Mucosa of descending colon (tissue), 3 donors: ENCODE results near the gene CHN1. TPM values are rescaled to one million over a fixed set of nuclear protein-coding genes. Genes with fewer than 3 reads are reported as not detected.

ENCODE experiments used
- ATAC-seq: fragments of 200-7000 bp; cut with Tn5 transposase; one replicate; pipeline ENCODE4 v1.9.1; 2020; ENCODE audit warnings: mild to moderate bottlenecking, moderate library complexity
- DNase-seq, 3 donors: peaks; one replicate each; pipeline ENCODE4 v3.0.0-alpha.2; 2020
- H3K36me3 ChIP-seq: fragments of 200-600 bp; one replicate; pipeline ENCODE4 v1.8.0; 2021; ENCODE audit warnings: low read depth, mild to moderate bottlenecking
- H3K4me1 ChIP-seq: fragments of 200-600 bp; one replicate; pipeline ENCODE4 v1.8.0; 2021; ENCODE audit warnings: low read depth, mild to moderate bottlenecking
- H3K4me3 ChIP-seq: fragments of 200-600 bp; one replicate; pipeline ENCODE4 v1.8.0; 2021; ENCODE audit warnings: mild to moderate bottlenecking
- H3K9me3 ChIP-seq: fragments of 200-600 bp; one replicate; pipeline ENCODE4 v1.8.0; 2021; ENCODE audit warnings: mild to moderate bottlenecking
- CTCF ChIP-seq: fragments of 200-600 bp; IDR thresholded peaks from one replicate; pipeline ENCODE4 v1.8.0; 2022; ENCODE audit warnings: antibody characterized with exemption, mild to moderate bottlenecking
- intact Hi-C, 2 donors: fragments of 100-400 bp; cut with DNase I in 1 of 2; cut with micrococcal nuclease in 1 of 2; formaldehyde crosslinking; loops; one replicate each; pipeline versions ENCODE4 v1.11.0 to v1.11.1; 2022; cut with DNase I, micrococcal nuclease
- total RNA-seq, 3 donors: library from RNA; stranded (reverse); fragmentation: NEBNext Ultra II Directional in 2 of 3; extraction: Animal tissue kit (Norgen Biotek cat#: 25700) in 2 of 3; gene quantifications; one replicate each; pipeline versions ENCODE4 v1.2.1 to v1.2.4, GENCODE V29; 2021 to 2023
- donor health status: DM: no; HTN: no; CAD: no; lungs with moderate emphysema.
- donor health status: DM: no; HTN: no; CAD: no.
- donor health status: DM: no; HTN: yes; CAD: no.

Gene CHN1
- total RNA-seq, 3 donors from 2014 or later: 2.1 to 15.2 (median 3.9) TPM

- Histone ChIP-seq H3K9me3 (no peaks in the 10 kb centered on the region), H3K36me3 (no peaks in the 10 kb centered on the region), H3K4me1 (no peaks in the 10 kb centered on the region), H3K4me3 (no peak overlapping the region)
- DNase-seq: no peak
- TF ChIP-seq CTCF: no peak
- no peak for ATAC-seq
- intact Hi-C loops: no loop called here
Measured at GRCh38 chr2:174870787-174871186, 134.4 kb downstream of the CHN1 start.

GRCh38 chr2:174868878-174869277, 136.3 kb downstream of the CHN1 start:
- intact Hi-C loops: loop anchor here in 1 of 2 donors (5.0 kb wide), 1 partner anchor 98 kb away; no protein-coding TSS in a partner anchor
- ATAC-seq (no peak), DNase-seq (no peak)
- no peak for TF ChIP-seq CTCF
- Histone ChIP-seq H3K36me3 (no peaks in the 10 kb centered on the region), H3K4me1 (no peaks in the 10 kb centered on the region), H3K9me3 (no peaks in the 10 kb centered on the region), H3K4me3 (no peak overlapping the region)

- Histone ChIP-seq H3K4me1 (no peaks in the 10 kb centered on the region), H3K9me3 (no peaks in the 10 kb centered on the region), H3K4me3 (no peak overlapping the region), H3K36me3 (no peaks in the 10 kb centered on the region)
- no peak for TF ChIP-seq CTCF
- DNase-seq (no peak), ATAC-seq (no peak)
- intact Hi-C loops: loop anchor here in 1 of 2 donors (5.0 kb wide), 1 partner anchor 101 kb away; no protein-coding TSS in a partner anchor
Measured at GRCh38 chr2:174866421-174866820, 138.8 kb downstream of the CHN1 start.

- no peak for DNase-seq
- Histone ChIP-seq H3K4me3 (no peak overlapping the region), H3K36me3 (no peaks in the 10 kb centered on the region), H3K9me3 (no peaks in the 10 kb centered on the region), H3K4me1 (no peaks in the 10 kb centered on the region)
- no peak for TF ChIP-seq CTCF
- ATAC-seq: no peak
- intact Hi-C loops: no loop called here
Measured at GRCh38 chr2:174863183-174863582, 142.0 kb downstream of the CHN1 start.

GRCh38 chr2:174859563-174860169, 145.5 kb downstream of the CHN1 start:
- ATAC-seq (no peak), DNase-seq (no peak)
- no peak for TF ChIP-seq CTCF
- intact Hi-C loops: no loop called here
- H3K4me3 ChIP-seq: no peak overlapping the region
- H3K36me3 ChIP-seq: no peaks in the 10 kb centered on the region
- no peaks in the 10 kb centered on the region for H3K4me1 ChIP-seq
- no peaks in the 10 kb centered on the region for H3K9me3 ChIP-seq

- H3K4me3 ChIP-seq: no peak overlapping the region
- no peaks in the 10 kb centered on the region for H3K36me3 ChIP-seq
- H3K4me1 ChIP-seq: no peaks in the 10 kb centered on the region
- no peak for TF ChIP-seq CTCF
- ATAC-seq: no peak
- DNase-seq: no peak
- intact Hi-C loops: no loop called here
- H3K9me3 ChIP-seq: no peaks in the 10 kb centered on the region
Measured at GRCh38 chr2:174858745-174859144, 146.4 kb downstream of the CHN1 start.
